GM12878 (cell line): Measurements from ENCODE around the gene DCLK2. TPM values are rescaled to one million over a fixed set of nuclear protein-coding genes. Genes with fewer than 3 reads are reported as not detected.

Experiments
- ATAC-seq: fragments of 200-7000 bp; cut with Tn5 transposase; 3 replicates; pipeline ENCODE4 v1.9.1; 2020; ENCODE audit warnings: mild to moderate bottlenecking, moderate library complexity
- BruUV-seq: library from RNA; stranded (reverse); fragments of 400-500 nt; replicated peaks from 2 replicates; lab custom pipeline; 2021; lab: Mats Ljungman, UMichigan
- CTCF ChIA-PET: fragments of 300-600 bp; sonication (Branson Sonifier 250); formaldehyde crosslinking; extraction: SDS; loops from one replicate; lab custom pipeline; 2021; ENCODE audit warnings: inconsistent platforms; lab: Yijun Ruan, JAX
- POLR2A ChIA-PET: fragments of 350-600 bp; formaldehyde crosslinking; extraction: SDS; loops from one replicate; lab custom pipeline; 2021; ENCODE audit warnings: inconsistent platforms; lab: Charles Lee
- RAD21 ChIA-PET: fragments of 300-600 bp; sonication (Branson Sonifier 250); formaldehyde crosslinking; loops from one replicate; lab custom pipeline; 2023; ENCODE audit warnings: antibody characterized with exemption; ENCODE audit not compliant: unreplicated experiment; lab: Charles Lee
- SMC1A ChIA-PET: fragments of 300-600 bp; sonication (Branson Sonifier 250); formaldehyde crosslinking; loops from one replicate; lab custom pipeline; 2023; ENCODE audit not compliant: unreplicated experiment, uncharacterized antibody; lab: Charles Lee
- DNase-seq: peaks from one replicate; pipeline ENCODE4 v3.0.0-alpha.2; 2011; ENCODE audit warnings: low read depth, low spot score
- FAIRE-seq: peaks from 3 replicates; lab custom pipeline; 2011; peaks lifted over from hg19 to GRCh38; lab: Jason Lieb, UNC
- H2AFZ ChIP-seq: 2 replicates; pipeline ENCODE4 v1.6.0; 2011; ENCODE audit warnings: low read depth, low read length, control low read depth; ENCODE audit not compliant: control insufficient read depth
- H3K27ac ChIP-seq: 2 replicates; pipeline ENCODE4 v1.5.1; 2011; ENCODE audit warnings: control low read depth; ENCODE audit not compliant: control insufficient read depth, insufficient read depth
- H3K27me3 ChIP-seq, 2 experiments: replicated peaks in 1 of 2; 2 replicates each; pipeline versions ENCODE4 v1.6.0 to v1.6.1; 2011; ENCODE audit warnings: low read length in 1 of 2; ENCODE audit not compliant: control insufficient read depth in 2 of 2, insufficient read depth in 2 of 2
- H3K36me3 ChIP-seq, 2 experiments: 2 replicates each; pipeline ENCODE4 v1.5.1; 2011; ENCODE audit warnings: low read length in 1 of 2; ENCODE audit not compliant: control insufficient read depth in 2 of 2, insufficient read depth in 2 of 2
- H3K4me1 ChIP-seq: 2 replicates; pipeline ENCODE4 v1.6.1; 2011; ENCODE audit warnings: mild to moderate bottlenecking, low read length, moderate library complexity, mixed read lengths; ENCODE audit not compliant: control insufficient read depth, insufficient read depth
- H3K4me2 ChIP-seq: 2 replicates; pipeline ENCODE4 v1.6.0; 2011; ENCODE audit warnings: control low read depth; ENCODE audit not compliant: control insufficient read depth, insufficient read depth
- H3K4me3 ChIP-seq: fragments of 200-600 bp; sonication (generic); 2 replicates; pipeline ENCODE4 v1.5.1; 2016
- H3K79me2 ChIP-seq: 2 replicates; pipeline ENCODE4 v1.6.0; 2011; ENCODE audit warnings: low read length; ENCODE audit not compliant: control insufficient read depth, insufficient read depth
- H3K9ac ChIP-seq: 2 replicates; pipeline ENCODE4 v1.8.0; 2011; ENCODE audit warnings: low read length, control low read depth, mixed read lengths; ENCODE audit not compliant: control insufficient read depth, insufficient read depth
- H3K9me3 ChIP-seq: replicated peaks from 3 replicates; pipeline ENCODE4 v1.5.1; 2011; ENCODE audit warnings: mild to moderate bottlenecking, low read length; ENCODE audit not compliant: control insufficient read depth, insufficient read depth
- H4K20me1 ChIP-seq: 2 replicates; pipeline ENCODE4 v1.6.0; 2011; ENCODE audit not compliant: control insufficient read depth, insufficient read depth
- JUNB ChIP-seq: IDR thresholded peaks from 2 replicates; pipeline ENCODE4 v1.6.1; 2016; ENCODE audit warnings: antibody characterized with exemption, mild to moderate bottlenecking
- LARP7 ChIP-seq: fragments of 450-650 bp; IDR thresholded peaks from 2 replicates; pipeline ENCODE4 v1.6.1; 2017; ENCODE audit warnings: mild to moderate bottlenecking
- MAX ChIP-seq: IDR thresholded peaks from 2 replicates; pipeline ENCODE4 v1.6.1; 2012; ENCODE audit warnings: low read depth, low read length, improper control_type of control experiment
- MEF2A ChIP-seq: IDR thresholded peaks from 2 replicates; pipeline ENCODE4 v1.6.1; 2011; ENCODE audit warnings: low read depth, mild to moderate bottlenecking, low read length, moderate library complexity; ENCODE audit not compliant: insufficient read depth
- MTA2 ChIP-seq: fragments of 450-650 bp; IDR thresholded peaks from 2 replicates; pipeline ENCODE4 v1.6.1; 2016; ENCODE audit warnings: low read depth, mild to moderate bottlenecking, moderate library complexity
- MTA3 ChIP-seq: IDR thresholded peaks from 2 replicates; pipeline ENCODE4 v1.6.1; 2012; ENCODE audit warnings: low read length, inconsistent platforms, borderline replicate concordance
- MYB ChIP-seq: fragments of 150-350 bp; IDR thresholded peaks from 2 replicates; pipeline ENCODE4 v1.6.1; 2014; ENCODE audit warnings: mild to moderate bottlenecking, low read depth, low read length, borderline replicate concordance
- MYC ChIP-seq: IDR thresholded peaks from 2 replicates; pipeline ENCODE4 v1.6.1; 2011; ENCODE audit warnings: mild to moderate bottlenecking, low read length, moderate library complexity, inconsistent platforms; ENCODE audit not compliant: insufficient read depth, insufficient replicate concordance, insufficient read length, severe bottlenecking
- RAD21 ChIP-seq: IDR thresholded peaks from 2 replicates; pipeline ENCODE4 v1.6.1; 2011; ENCODE audit warnings: mild to moderate bottlenecking, low read depth, low read length, moderate library complexity; ENCODE audit not compliant: insufficient read depth
- SKIL ChIP-seq: fragments of 450-650 bp; IDR thresholded peaks from 2 replicates; pipeline ENCODE4 v1.6.1; 2017; ENCODE audit warnings: mild to moderate bottlenecking, low read depth, inconsistent platforms; ENCODE audit not compliant: poor library complexity, severe bottlenecking
- WGBS: methylation state at CpG from one replicate; pipeline ENCODE4 v1.1.6; 2016; ENCODE audit warnings: low lambda C conversion rate; ENCODE audit not compliant: insufficient replicate concordance, insufficient coverage; ENCODE audit errors: missing lambda C conversion rate; 5-methylcytosine and 5-hydroxymethylcytosine counted together
- in situ Hi-C: fragments of 300-500 bp; cut with MboI; formaldehyde crosslinking; loops from 9 replicates; pipeline ENCODE4 v1.14.3; 2018; ENCODE audit warnings: mixed read lengths
- intact Hi-C: fragments of 100-400 bp; cut with micrococcal nuclease; formaldehyde crosslinking; loops from one replicate; pipeline ENCODE4 v1.14.2; 2022; ENCODE audit not compliant: unreplicated experiment
- polyA plus RNA-seq, 11 experiments: library from polyadenylated mRNA; depleted of rRNA in 4 of 11; unstranded in 6 of 11; stranded (reverse) in 5 of 11; fragments of >200 nt; fragmentation: Nextera tagmentation in 4 of 11; fragmentation: Illumina TruSeq in 1 of 11; extraction: Ambion mirVana in 4 of 11; extraction: Trizol in 1 of 11; gene quantifications; 1 replicate in 1 of 11; 2 replicates in 10 of 11; pipeline versions ENCODE4 v1.2.1 to v1.2.3, GENCODE V29; 2011 to 2016; ENCODE audit warnings: inconsistent platforms in 2 of 11, missing spikeins in 2 of 11, low read depth in 1 of 11
- total RNA-seq, 4 experiments: library from RNA; depleted of rRNA in 3 of 4; stranded (reverse); fragments of >200 nt in 3 of 4; fragmentation: Illumina TruSeq in 1 of 4; extraction: Trizol in 1 of 4; gene quantifications; 2 replicates each; pipeline versions ENCODE4 v1.2.1 to v1.2.3, GENCODE V29; 2013 to 2021
- TF ChIP-seq, protein P1 (sequence below): IDR thresholded peaks from 2 replicates; pipeline ENCODE4 v1.6.1; 2011; ENCODE audit warnings: borderline replicate concordance, low read depth, mild to moderate bottlenecking, moderate library complexity, low read length; ENCODE audit not compliant: insufficient read depth, poor library complexity, severe bottlenecking
- TF ChIP-seq, protein P2 (sequence below): fragments of 150-350 bp; IDR thresholded peaks from 2 replicates; pipeline ENCODE4 v1.6.1; 2016; ENCODE audit warnings: low read depth, low read length

DCLK2 gene
- total and polyA plus RNA-seq, 10 of the 15 experiments (the other 5 are each of a cell fraction or from before 2014, with no cell fraction given), result not detected

GRCh38 chr4:150173982-150174398, 95.7 kb downstream of the DCLK2 start (continued):
- TF ChIP-seq SKIL, result no peak
- TF ChIP-seq, protein P1, sequence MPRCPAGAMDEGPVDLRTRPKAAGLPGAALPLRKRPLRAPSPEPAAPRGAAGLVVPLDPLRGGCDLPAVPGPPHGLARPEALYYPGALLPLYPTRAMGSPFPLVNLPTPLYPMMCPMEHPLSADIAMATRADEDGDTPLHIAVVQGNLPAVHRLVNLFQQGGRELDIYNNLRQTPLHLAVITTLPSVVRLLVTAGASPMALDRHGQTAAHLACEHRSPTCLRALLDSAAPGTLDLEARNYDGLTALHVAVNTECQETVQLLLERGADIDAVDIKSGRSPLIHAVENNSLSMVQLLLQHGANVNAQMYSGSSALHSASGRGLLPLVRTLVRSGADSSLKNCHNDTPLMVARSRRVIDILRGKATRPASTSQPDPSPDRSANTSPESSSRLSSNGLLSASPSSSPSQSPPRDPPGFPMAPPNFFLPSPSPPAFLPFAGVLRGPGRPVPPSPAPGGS, result no peak
- TF ChIP-seq, all 136 proteins: peak for 0

- ChIA-PET CTCF (interaction anchor here (0.7 kb wide), 1 partner anchor 49 kb away, joined by 4 read pairs; no protein-coding TSS in a partner anchor), SMC1A (no interaction called here), RAD21 (no interaction called here), POLR2A (no interaction called here)
- ATAC-seq (no peak), DNase-seq (no peak), FAIRE-seq (no peak)
- in situ Hi-C loops (no loop called here), intact Hi-C loops (no loop called here)
- H3K27ac ChIP-seq, result no peak overlapping the region
- no peak for TF ChIP-seq MTA2
- TF ChIP-seq MAX, result no peak
- no peak for TF ChIP-seq MYB
- TF ChIP-seq MEF2A, result no peak
- TF ChIP-seq RAD21, result no peak
- no peak for TF ChIP-seq JUNB
- no peak for TF ChIP-seq LARP7
- TF ChIP-seq, protein P2, sequence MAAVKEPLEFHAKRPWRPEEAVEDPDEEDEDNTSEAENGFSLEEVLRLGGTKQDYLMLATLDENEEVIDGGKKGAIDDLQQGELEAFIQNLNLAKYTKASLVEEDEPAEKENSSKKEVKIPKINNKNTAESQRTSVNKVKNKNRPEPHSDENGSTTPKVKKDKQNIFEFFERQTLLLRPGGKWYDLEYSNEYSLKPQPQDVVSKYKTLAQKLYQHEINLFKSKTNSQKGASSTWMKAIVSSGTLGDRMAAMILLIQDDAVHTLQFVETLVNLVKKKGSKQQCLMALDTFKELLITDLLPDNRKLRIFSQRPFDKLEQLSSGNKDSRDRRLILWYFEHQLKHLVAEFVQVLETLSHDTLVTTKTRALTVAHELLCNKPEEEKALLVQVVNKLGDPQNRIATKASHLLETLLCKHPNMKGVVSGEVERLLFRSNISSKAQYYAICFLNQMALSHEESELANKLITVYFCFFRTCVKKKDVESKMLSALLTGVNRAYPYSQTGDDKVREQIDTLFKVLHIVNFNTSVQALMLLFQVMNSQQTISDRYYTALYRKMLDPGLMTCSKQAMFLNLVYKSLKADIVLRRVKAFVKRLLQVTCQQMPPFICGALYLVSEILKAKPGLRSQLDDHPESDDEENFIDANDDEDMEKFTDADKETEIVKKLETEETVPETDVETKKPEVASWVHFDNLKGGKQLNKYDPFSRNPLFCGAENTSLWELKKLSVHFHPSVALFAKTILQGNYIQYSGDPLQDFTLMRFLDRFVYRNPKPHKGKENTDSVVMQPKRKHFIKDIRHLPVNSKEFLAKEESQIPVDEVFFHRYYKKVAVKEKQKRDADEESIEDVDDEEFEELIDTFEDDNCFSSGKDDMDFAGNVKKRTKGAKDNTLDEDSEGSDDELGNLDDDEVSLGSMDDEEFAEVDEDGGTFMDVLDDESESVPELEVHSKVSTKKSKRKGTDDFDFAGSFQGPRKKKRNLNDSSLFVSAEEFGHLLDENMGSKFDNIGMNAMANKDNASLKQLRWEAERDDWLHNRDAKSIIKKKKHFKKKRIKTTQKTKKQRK, result no peak
- TF ChIP-seq MTA3, result no peak
- no peak for TF ChIP-seq MYC
- no peak overlapping the region for H3K9ac ChIP-seq
- no TSS peak for BruUV-seq
- no peak overlapping the region for H3K4me2 ChIP-seq
- H3K4me3 ChIP-seq, result no peak overlapping the region
- no peaks in the 10 kb centered on the region for H3K4me1 ChIP-seq
- H2AFZ ChIP-seq, result no peak overlapping the region
- 78% methylated on average over 1 of the region's 1 CpG for WGBS
- H3K79me2 ChIP-seq, result no peaks in the 10 kb centered on the region
- H3K27me3 ChIP-seq, result peaks cover 0 to 4% of the 10 kb centered on the region in 2 experiments; a peak in 2 of 4 replicates
- H4K20me1 ChIP-seq, result no peaks in the 10 kb centered on the region
- no peaks in the 10 kb centered on the region for H3K9me3 ChIP-seq
- no peaks in the 10 kb centered on the region for H3K36me3 ChIP-seq
Measured at GRCh38 chr4:150176547-150176946, 98.3 kb downstream of the DCLK2 start.
